HCT116 (cell line): ENCODE results near the gene SCOC. TPM values are rescaled to one million over a fixed set of nuclear protein-coding genes. Genes with fewer than 3 reads are reported as not detected.

ENCODE experiments used
- ATAC-seq: fragments of 200-7000 bp; cut with Tn5 transposase; 2 replicates; pipeline ENCODE4 v1.9.1; 2020; ENCODE audit warnings: mild to moderate bottlenecking, moderate library complexity
- BruUV-seq: library from RNA; stranded (reverse); fragments of 400-500 nt; replicated peaks from 2 replicates; lab custom pipeline; 2021; lab: Mats Ljungman, UMichigan
- CTCF ChIA-PET: fragments of 300-600 bp; sonication (Branson Sonifier 250); formaldehyde crosslinking; loops from one replicate; lab custom pipeline; 2021; ENCODE audit warnings: antibody characterized with exemption; lab: Charles Lee
- POLR2A ChIA-PET: fragments of 300-600, 350-600 bp; sonication (Branson Sonifier 250); formaldehyde crosslinking; loops from one replicate; lab custom pipeline; 2021; ENCODE audit warnings: antibody characterized with exemption; lab: Charles Lee
- RAD21 ChIA-PET, 2 experiments: fragments of 300-600 bp; sonication (Branson Sonifier 250); formaldehyde crosslinking; loops; one replicate each; lab custom pipeline; 2023; ENCODE audit warnings: low total read pairs in 2 of 2; ENCODE audit not compliant: uncharacterized antibody in 2 of 2, unreplicated experiment in 2 of 2, low non-redundant PET in 1 of 2; lab: Charles Lee
- DNase-seq: peaks from one replicate; pipeline ENCODE4 v3.0.0-alpha.2; 2010; ENCODE audit warnings: low read depth, low spot score
- H2AFZ ChIP-seq: fragments of 200-600 bp; shearing (Covaris generic), sonication (generic); 2 replicates; pipeline ENCODE4 v1.6.1; 2017; ENCODE audit warnings: low read depth, mixed run types, mixed read lengths, antibody characterized with exemption, low read length; ENCODE audit not compliant: poor library complexity, severe bottlenecking
- H3K27ac ChIP-seq: 2 replicates; pipeline ENCODE4 v1.5.1; 2012; ENCODE audit warnings: low read depth, low read length
- H3K27me3 ChIP-seq: fragments of 200-600 bp; sonication (generic); 2 replicates; pipeline ENCODE4 v1.6.1; 2016; ENCODE audit warnings: mixed run types, low read length, mixed read lengths; ENCODE audit not compliant: insufficient read depth
- H3K36me3 ChIP-seq, 2 experiments: fragments of 200-500 bp in 1 of 2; fragments of 200-600 bp in 1 of 2; sonication (Bioruptor generic) in 1 of 2; sonication (generic) in 1 of 2; 2 replicates each; pipeline versions ENCODE4 v1.5.1 to v1.6.1; 2014 to 2016; ENCODE audit warnings: low read length in 2 of 2, inconsistent platforms in 1 of 2, mixed read lengths in 1 of 2, mixed run types in 1 of 2; ENCODE audit not compliant: insufficient read depth in 2 of 2, control insufficient read depth in 1 of 2
- H3K4me1 ChIP-seq, 2 experiments: fragments of 200-600 bp in 1 of 2; sonication (generic) in 1 of 2; 2 replicates each; pipeline versions ENCODE4 v1.5.1 to v1.6.1; 2012 to 2017; ENCODE audit warnings: low read length in 2 of 2, inconsistent platforms in 1 of 2, mild to moderate bottlenecking in 1 of 2, mixed read lengths in 1 of 2, mixed run types in 1 of 2, moderate library complexity in 1 of 2; ENCODE audit not compliant: insufficient read depth in 2 of 2, control insufficient read depth in 1 of 2
- H3K4me2 ChIP-seq: fragments of 200-600 bp; sonication (generic); 2 replicates; pipeline ENCODE4 v1.6.1; 2017; ENCODE audit warnings: mixed run types, low read length, mixed read lengths
- H3K4me3 ChIP-seq, 2 experiments: fragments of 200-600 bp in 1 of 2; sonication (generic) in 1 of 2; replicated peaks in 1 of 2; 2 replicates each; pipeline ENCODE4 v1.5.1; 2011 to 2016; ENCODE audit warnings: low read length in 2 of 2, control low read depth in 1 of 2, low read depth in 1 of 2, mild to moderate bottlenecking in 1 of 2, mixed read lengths in 1 of 2, mixed run types in 1 of 2
- H3K79me2 ChIP-seq: fragments of 200-600 bp; sonication (generic); 2 replicates; pipeline ENCODE4 v1.6.1; 2017; ENCODE audit warnings: mild to moderate bottlenecking, mixed run types, low read length, moderate library complexity, mixed read lengths; ENCODE audit not compliant: insufficient read depth
- H3K9ac ChIP-seq: fragments of 200-600 bp; sonication (generic); 2 replicates; pipeline ENCODE4 v1.6.1; 2016; ENCODE audit warnings: low read length, mixed read lengths
- H3K9me2 ChIP-seq: fragments of 200-600 bp; sonication (generic), shearing (Covaris generic); 2 replicates; pipeline ENCODE4 v1.6.1; 2017; ENCODE audit warnings: mixed run types, mild to moderate bottlenecking, moderate library complexity; ENCODE audit not compliant: insufficient read depth
- H3K9me3 ChIP-seq, 2 experiments: fragments of 200-500 bp in 1 of 2; fragments of 200-600 bp in 1 of 2; sonication (Bioruptor generic) in 1 of 2; sonication (generic) in 1 of 2; 2 replicates each; pipeline ENCODE4 v1.6.1; 2014 to 2017; ENCODE audit warnings: low read length in 2 of 2, mixed read lengths in 2 of 2, inconsistent platforms in 1 of 2, low read depth in 1 of 2, mild to moderate bottlenecking in 1 of 2, mixed run types in 1 of 2, moderate library complexity in 1 of 2; ENCODE audit not compliant: control insufficient read depth in 1 of 2, insufficient read depth in 1 of 2
- H4K20me1 ChIP-seq: fragments of 200-600 bp; sonication (generic), shearing (Covaris generic); 2 replicates; pipeline ENCODE4 v1.6.1; 2017; ENCODE audit warnings: mixed run types, mild to moderate bottlenecking, moderate library complexity; ENCODE audit not compliant: insufficient read depth
- CEBPB ChIP-seq: IDR thresholded peaks from 2 replicates; pipeline ENCODE4 v1.6.1; 2012; ENCODE audit warnings: low read depth
- CTCF ChIP-seq, 3 experiments: fragments of 200-600 bp in 1 of 3; sonication (generic) in 1 of 3; IDR thresholded peaks in 2 of 3; conservative IDR thresholded peaks in 1 of 3; 2 replicates each; pipeline ENCODE4 v1.5.1; 2012 to 2017; ENCODE audit warnings: low read depth in 2 of 3, low read length in 2 of 3, antibody characterized with exemption in 1 of 3, borderline replicate concordance in 1 of 3, control low read depth in 1 of 3, mild to moderate bottlenecking in 1 of 3, mixed read lengths in 1 of 3, mixed run types in 1 of 3, moderate library complexity in 1 of 3; ENCODE audit not compliant: insufficient read depth in 1 of 3
- EGR1 ChIP-seq: IDR thresholded peaks from 2 replicates; pipeline ENCODE4 v1.6.1; 2012; ENCODE audit warnings: low read depth
- ELF1 ChIP-seq: IDR thresholded peaks from 2 replicates; pipeline ENCODE4 v1.6.1; 2012; ENCODE audit warnings: low read depth, borderline replicate concordance
- JUND ChIP-seq: IDR thresholded peaks from 2 replicates; pipeline ENCODE4 v1.6.1; 2012
- MAX ChIP-seq: IDR thresholded peaks from 2 replicates; pipeline ENCODE4 v1.6.1; 2012
- POLR2A ChIP-seq: IDR thresholded peaks from 2 replicates; pipeline ENCODE4 v1.7.0; 2011; ENCODE audit warnings: borderline replicate concordance; ENCODE audit not compliant: insufficient read depth, insufficient read length; ENCODE audit errors: extremely low read depth
- POLR2AphosphoS5 ChIP-seq: IDR thresholded peaks from 2 replicates; pipeline ENCODE4 v1.6.1; 2011; ENCODE audit warnings: mild to moderate bottlenecking, low read depth, low read length, moderate library complexity
- SP1 ChIP-seq: IDR thresholded peaks from 2 replicates; pipeline ENCODE4 v1.6.1; 2012; ENCODE audit warnings: low read depth
- SRF ChIP-seq: IDR thresholded peaks from 2 replicates; pipeline ENCODE4 v1.6.1; 2012; ENCODE audit warnings: low read depth
- TCF7L2 ChIP-seq: IDR thresholded peaks from 2 replicates; pipeline ENCODE4 v1.7.0; 2011; ENCODE audit warnings: borderline replicate concordance, inconsistent platforms; ENCODE audit not compliant: insufficient read depth, insufficient read length; ENCODE audit errors: extremely low read depth
- ZBTB33 ChIP-seq: IDR thresholded peaks from 2 replicates; pipeline ENCODE4 v1.6.1; 2011; ENCODE audit warnings: mild to moderate bottlenecking, low read length, moderate library complexity; ENCODE audit not compliant: insufficient replicate concordance; ENCODE audit errors: extremely low read depth
- intact Hi-C: fragments of 100-400 bp; cut with micrococcal nuclease; formaldehyde crosslinking; loops from 2 replicates; pipeline ENCODE4 v1.10.0; 2022
- total RNA-seq: library from RNA; stranded (reverse); gene quantifications from one replicate; pipeline ENCODE4 v1.2.1, GENCODE V29; 2021; ENCODE audit not compliant: unreplicated experiment

The SCOC gene
- total RNA-seq, 1 experiment from 2014 or later: 52.2 TPM

GRCh38 chr4:140335076-140335475, 38.4 kb upstream of the SCOC start:
- no peak for ATAC-seq
- no peak overlapping the region for H2AFZ ChIP-seq
- H3K4me3 ChIP-seq: no peak overlapping the region
- no TSS peak for BruUV-seq
- no peaks in the 10 kb centered on the region for H3K4me1 ChIP-seq
- H3K27ac ChIP-seq: no peak overlapping the region
- ChIA-PET POLR2A (no interaction called here), CTCF (interaction anchor here (1.4 kb wide), 2 partner anchors 9 to 25 kb away, joined by 6 to 7 read pairs; no protein-coding TSS in a partner anchor), RAD21 (no interaction called here)
- TF ChIP-seq SP1 (no peak), POLR2AphosphoS5 (no peak), SRF (no peak), CEBPB (no peak), POLR2A (no peak), MAX (no peak), JUND (no peak), TCF7L2 (no peak), ELF1 (no peak), CTCF (IDR thresholded peaks at IDR 0.05 in 2 of 3, conservative IDR thresholded peaks at IDR 0.05 in 1 of 3; ENCODE audit: borderline replicate concordance in 1 of 3, insufficient read depth in 1 of 3, low read depth in 2 of 3, low read length in 2 of 3) (no peak), EGR1 (no peak), ZBTB33 (no peak)
- no peaks in the 10 kb centered on the region for H3K27me3 ChIP-seq
- no peaks in the 10 kb centered on the region for H3K79me2 ChIP-seq
- H3K4me2 ChIP-seq: no peak overlapping the region
- no peaks in the 10 kb centered on the region for H3K36me3 ChIP-seq
- no peak overlapping the region for H3K9ac ChIP-seq
- no peaks in the 10 kb centered on the region for H4K20me1 ChIP-seq
- no peaks in the 10 kb centered on the region for H3K9me3 ChIP-seq
- no peak for DNase-seq
- intact Hi-C loops: no loop called here
- no peaks in the 10 kb centered on the region for H3K9me2 ChIP-seq
